ENCODE measurements around the gene FHIT.

DNA sequence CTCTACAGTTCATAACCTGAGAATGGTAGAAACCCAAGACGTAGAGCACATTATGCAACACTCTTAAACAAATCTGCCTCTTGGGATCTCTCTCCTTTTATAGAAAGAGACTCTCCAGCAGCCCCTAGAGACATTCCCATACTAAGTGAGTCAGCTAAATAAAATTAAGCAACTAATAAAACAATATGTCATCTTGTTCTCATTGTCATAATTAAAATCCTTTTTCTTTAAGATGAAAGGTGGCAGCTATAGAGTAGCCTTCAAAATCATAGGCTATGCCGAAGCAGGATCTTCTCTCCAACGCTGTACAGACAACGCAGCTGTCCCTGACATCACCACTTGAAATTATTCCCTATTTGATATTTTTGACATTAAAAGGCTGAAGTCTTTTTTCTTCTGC is 790.0 kb downstream of the FHIT start:
- TF ChIP-seq, protein P1, sequence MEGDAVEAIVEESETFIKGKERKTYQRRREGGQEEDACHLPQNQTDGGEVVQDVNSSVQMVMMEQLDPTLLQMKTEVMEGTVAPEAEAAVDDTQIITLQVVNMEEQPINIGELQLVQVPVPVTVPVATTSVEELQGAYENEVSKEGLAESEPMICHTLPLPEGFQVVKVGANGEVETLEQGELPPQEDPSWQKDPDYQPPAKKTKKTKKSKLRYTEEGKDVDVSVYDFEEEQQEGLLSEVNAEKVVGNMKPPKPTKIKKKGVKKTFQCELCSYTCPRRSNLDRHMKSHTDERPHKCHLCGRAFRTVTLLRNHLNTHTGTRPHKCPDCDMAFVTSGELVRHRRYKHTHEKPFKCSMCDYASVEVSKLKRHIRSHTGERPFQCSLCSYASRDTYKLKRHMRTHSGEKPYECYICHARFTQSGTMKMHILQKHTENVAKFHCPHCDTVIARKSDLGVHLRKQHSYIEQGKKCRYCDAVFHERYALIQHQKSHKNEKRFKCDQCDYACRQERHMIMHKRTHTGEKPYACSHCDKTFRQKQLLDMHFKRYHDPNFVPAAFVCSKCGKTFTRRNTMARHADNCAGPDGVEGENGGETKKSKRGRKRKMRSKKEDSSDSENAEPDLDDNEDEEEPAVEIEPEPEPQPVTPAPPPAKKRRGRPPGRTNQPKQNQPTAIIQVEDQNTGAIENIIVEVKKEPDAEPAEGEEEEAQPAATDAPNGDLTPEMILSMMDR (IDR thresholded peaks at IDR 0.05), result no peak
- TF ChIP-seq EP300 (IDR thresholded peaks at IDR 0.05), result no peak
- TF ChIP-seq POLR2AphosphoS5 (IDR thresholded peaks at IDR 0.05), result no peak
